ENCODE measurements around the gene SLC25A47.

GRCh38 chr14:100330007-100330344 lies 6.8 kb downstream of the SLC25A47 start:
- TF ChIP-seq, protein P1, sequence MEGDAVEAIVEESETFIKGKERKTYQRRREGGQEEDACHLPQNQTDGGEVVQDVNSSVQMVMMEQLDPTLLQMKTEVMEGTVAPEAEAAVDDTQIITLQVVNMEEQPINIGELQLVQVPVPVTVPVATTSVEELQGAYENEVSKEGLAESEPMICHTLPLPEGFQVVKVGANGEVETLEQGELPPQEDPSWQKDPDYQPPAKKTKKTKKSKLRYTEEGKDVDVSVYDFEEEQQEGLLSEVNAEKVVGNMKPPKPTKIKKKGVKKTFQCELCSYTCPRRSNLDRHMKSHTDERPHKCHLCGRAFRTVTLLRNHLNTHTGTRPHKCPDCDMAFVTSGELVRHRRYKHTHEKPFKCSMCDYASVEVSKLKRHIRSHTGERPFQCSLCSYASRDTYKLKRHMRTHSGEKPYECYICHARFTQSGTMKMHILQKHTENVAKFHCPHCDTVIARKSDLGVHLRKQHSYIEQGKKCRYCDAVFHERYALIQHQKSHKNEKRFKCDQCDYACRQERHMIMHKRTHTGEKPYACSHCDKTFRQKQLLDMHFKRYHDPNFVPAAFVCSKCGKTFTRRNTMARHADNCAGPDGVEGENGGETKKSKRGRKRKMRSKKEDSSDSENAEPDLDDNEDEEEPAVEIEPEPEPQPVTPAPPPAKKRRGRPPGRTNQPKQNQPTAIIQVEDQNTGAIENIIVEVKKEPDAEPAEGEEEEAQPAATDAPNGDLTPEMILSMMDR (IDR thresholded peaks at IDR 0.05 in 2 of 3, conservative IDR thresholded peaks at IDR 0.05 in 1 of 3; ENCODE audit: insufficient read depth in 2 of 3, low read depth in 1 of 3, low read length in 3 of 3): no peak
- no peak for TF ChIP-seq ZBTB43 (CRISPR knock-in tag; IDR thresholded peaks at IDR 0.05)
- TF ChIP-seq EGR1 (conservative IDR thresholded peaks at IDR 0.05): no peak
- TF ChIP-seq HNRNPLL (IDR thresholded peaks at IDR 0.05; ENCODE audit: low read depth, low read length, poor library complexity, severe bottlenecking): no peak
- TF ChIP-seq MAZ (CRISPR knock-in tag; conservative IDR thresholded peaks at IDR 0.05 in 1 of 2, IDR thresholded peaks at IDR 0.05 in 1 of 2): no peak
- TF ChIP-seq SAFB2 (IDR thresholded peaks at IDR 0.05; ENCODE audit: borderline replicate concordance, low read depth, low read length, severe bottlenecking): no peak
- TF ChIP-seq HDAC2 (IDR thresholded peaks at IDR 0.05): no peak

Data from K562 (cell line).